Epithelial cell of esophagus (primary cell): ENCODE measurements around the gene VIPR1.

Experiments
- DNase-seq: peaks from one replicate; pipeline ENCODE4 v3.0.0; 2010; ENCODE audit warnings: low read depth
- H3K4me3 ChIP-seq: 2 replicates; pipeline ENCODE4 v1.5.1; 2011; ENCODE audit warnings: mild to moderate bottlenecking, low read length, control low read depth
- CTCF ChIP-seq: IDR thresholded peaks from 2 replicates; pipeline ENCODE4 v1.5.1; 2011; ENCODE audit warnings: low read depth, mild to moderate bottlenecking, low read length, control low read depth, inconsistent platforms; ENCODE audit not compliant: insufficient read depth; ENCODE audit errors: missing control alignments

Gene VIPR1

GRCh38 chr3:42473083-42473932 is 29.1 kb upstream of the VIPR1 start:
- no peak overlapping the region for H3K4me3 ChIP-seq
- peak; percentile 29 for DNase-seq
- no peak for TF ChIP-seq CTCF

GRCh38 chr3:42476225-42477125 is 26.0 kb upstream of the VIPR1 start:
- peak; percentile 94 for DNase-seq
- no peak overlapping the region for H3K4me3 ChIP-seq
- TF ChIP-seq CTCF, result no peak

GRCh38 chr3:42477696-42478095 is 24.7 kb upstream of the VIPR1 start:
- TF ChIP-seq CTCF, result no peak
- no peak for DNase-seq
- H3K4me3 ChIP-seq, result no peak overlapping the region

GRCh38 chr3:42478830-42479229 is 23.6 kb upstream of the VIPR1 start:
- no peak overlapping the region for H3K4me3 ChIP-seq
- TF ChIP-seq CTCF, result no peak
- DNase-seq, result no peak

- TF ChIP-seq CTCF, result no peak
- H3K4me3 ChIP-seq, result no peak overlapping the region
Measured at GRCh38 chr3:42486814-42487565, 15.5 kb upstream of the VIPR1 start.

GRCh38 chr3:42488687-42489086 is 13.8 kb upstream of the VIPR1 start:
- H3K4me3 ChIP-seq, result no peak overlapping the region
- no peak for DNase-seq
- no peak for TF ChIP-seq CTCF

More at GRCh38 chr3:42486814-42487565, 15.5 kb upstream of the VIPR1 start:
- no peak for DNase-seq
